Chondrocyte (in vitro differentiated cells): ENCODE results near the gene TRIM67. TPM values are rescaled to one million over a fixed set of nuclear protein-coding genes. Genes with fewer than 3 reads are reported as not detected.

Experiments used
- DNase-seq: peaks from one replicate; pipeline ENCODE4 v3.0.0; 2021; ENCODE audit warnings: mixed read lengths, low spot score
- H3K27ac Mint-ChIP-seq: one replicate; pipeline ENCODE4 v1.8.0; 2021; ENCODE audit warnings: mild to moderate bottlenecking, moderate library complexity, mixed read lengths; ENCODE audit not compliant: unreplicated experiment
- H3K27me3 Mint-ChIP-seq: 2 replicates; pipeline ENCODE4 v1.8.0; 2021; ENCODE audit warnings: low read depth, mixed read lengths
- H3K36me3 Mint-ChIP-seq: 2 replicates; pipeline ENCODE4 v1.8.0; 2021; ENCODE audit warnings: low read depth, mixed read lengths
- H3K4me1 Mint-ChIP-seq: 2 replicates; pipeline ENCODE4 v1.8.0; 2021; ENCODE audit warnings: low read depth, mild to moderate bottlenecking, mixed read lengths
- H3K4me3 Mint-ChIP-seq: one replicate; pipeline ENCODE4 v1.8.0; 2021; ENCODE audit warnings: mild to moderate bottlenecking, moderate library complexity, mixed read lengths; ENCODE audit not compliant: unreplicated experiment
- H3K9me3 Mint-ChIP-seq: 2 replicates; pipeline ENCODE4 v1.8.0; 2021; ENCODE audit warnings: low read depth, mixed read lengths
- CTCF ChIP-seq: fragments of 200-600 bp; sonication (generic); IDR thresholded peaks from 2 replicates; pipeline ENCODE4 v1.5.0; 2021; ENCODE audit warnings: antibody characterized with exemption, mild to moderate bottlenecking, moderate library complexity
- total RNA-seq: library from RNA; stranded (reverse); gene quantifications from 3 replicates; pipeline ENCODE4 v1.2.1, GENCODE V29; 2021

TRIM67 gene
- total RNA-seq, 1 donor from 2014 or later = 1.2 TPM

GRCh38 chr1:231163830-231164427 is 2.1 kb downstream of the TRIM67 start:
- Mint-ChIP-seq H3K27me3 (no peaks in the 10 kb centered on the region), H3K4me3 (no peak overlapping the region), H3K9me3 (no peaks in the 10 kb centered on the region), H3K4me1 (peaks cover 28% of the 10 kb centered on the region), H3K27ac (no peak overlapping the region), H3K36me3 (no peaks in the 10 kb centered on the region)
- no peak for DNase-seq
- TF ChIP-seq CTCF = no peak

- DNase-seq = no peak
- Mint-ChIP-seq H3K4me1 (peaks cover 28% of the 10 kb centered on the region), H3K4me3 (no peak overlapping the region), H3K27me3 (no peaks in the 10 kb centered on the region), H3K27ac (no peak overlapping the region), H3K9me3 (no peaks in the 10 kb centered on the region), H3K36me3 (peaks cover 1% of the 10 kb centered on the region)
- no peak for TF ChIP-seq CTCF
These were observed 3.5 kb downstream of the TRIM67 start for GRCh38 chr1:231165371-231165770.

- H3K4me1 Mint-ChIP-seq = peaks cover 31% of the 10 kb centered on the region
- no peak overlapping the region for H3K4me3 Mint-ChIP-seq
- H3K27ac Mint-ChIP-seq = no peak overlapping the region
- no peaks in the 10 kb centered on the region for H3K9me3 Mint-ChIP-seq
- TF ChIP-seq CTCF = no peak
- no peaks in the 10 kb centered on the region for H3K27me3 Mint-ChIP-seq
- H3K36me3 Mint-ChIP-seq = peaks cover 1% of the 10 kb centered on the region
- no peak for DNase-seq
These were observed 4.5 kb downstream of the TRIM67 start for GRCh38 chr1:231166398-231166797.

- H3K4me3 Mint-ChIP-seq = no peak overlapping the region
- H3K36me3 Mint-ChIP-seq = peaks cover 1% of the 10 kb centered on the region
- H3K4me1 Mint-ChIP-seq = peaks cover 21% of the 10 kb centered on the region
- no peak for DNase-seq
- H3K27me3 Mint-ChIP-seq = peaks cover 10% of the 10 kb centered on the region
- no peak overlapping the region for H3K27ac Mint-ChIP-seq
- H3K9me3 Mint-ChIP-seq = no peaks in the 10 kb centered on the region
- TF ChIP-seq CTCF = peak; percentile 31
These were observed 9.0 kb downstream of the TRIM67 start for GRCh38 chr1:231170875-231171274.

GRCh38 chr1:231171623-231172197 is 9.9 kb downstream of the TRIM67 start:
- DNase-seq = no peak
- Mint-ChIP-seq H3K4me1 (peaks cover 22% of the 10 kb centered on the region), H3K27ac (no peak overlapping the region), H3K36me3 (peaks cover 1% of the 10 kb centered on the region), H3K9me3 (no peaks in the 10 kb centered on the region), H3K4me3 (no peak overlapping the region), H3K27me3 (peaks cover 16% of the 10 kb centered on the region)
- no peak for TF ChIP-seq CTCF
